T-helper 2 cell treated with Interferon-gamma antibody and Interleukin-4, amounts not matched to agents 5 μg/mL and 100 μg/mL, for 36 hours (primary cell): ENCODE data around the gene DDX42.
A peak's percentile ranks its signal among the peaks of the same experiment; 100 is the strongest.
"Not testable (repeated sequence)": the region's sequence is repeated elsewhere in the genome, so short reads cannot be mapped to it uniquely, and the experiment has no call there.

Experiments used
- DNase-seq: peaks from one replicate; pipeline ENCODE4 v3.0.0; 2021; ENCODE audit warnings: low spot score
- H3K27ac Mint-ChIP-seq: one replicate; pipeline ENCODE4 v1.8.0; 2021; ENCODE audit warnings: mild to moderate bottlenecking, mixed read lengths
- H3K27me3 Mint-ChIP-seq: one replicate; pipeline ENCODE4 v1.8.0; 2021; ENCODE audit warnings: low read depth, mixed read lengths
- H3K36me3 Mint-ChIP-seq: one replicate; pipeline ENCODE4 v1.8.0; 2021; ENCODE audit warnings: low read depth, mixed read lengths
- H3K4me1 Mint-ChIP-seq: one replicate; pipeline ENCODE4 v1.8.0; 2021; ENCODE audit warnings: low read depth, mixed read lengths
- H3K4me3 Mint-ChIP-seq: one replicate; pipeline ENCODE4 v1.8.0; 2022; ENCODE audit warnings: mild to moderate bottlenecking, moderate library complexity, mixed read lengths
- H3K9me3 Mint-ChIP-seq: one replicate; pipeline ENCODE4 v1.8.0; 2021; ENCODE audit warnings: mixed read lengths

The DDX42 gene

GRCh38 chr17:63792055-63792729, 18.2 kb downstream of the DDX42 start:
- Mint-ChIP-seq H3K4me3 (no peak overlapping the region), H3K9me3 (no peaks in the 10 kb centered on the region), H3K36me3 (peaks cover 49% of the 10 kb centered on the region), H3K4me1 (peaks cover 3% of the 10 kb centered on the region), H3K27me3 (no peaks in the 10 kb centered on the region), H3K27ac (no peak overlapping the region)
- DNase-seq, result no peak

- DNase-seq, H3K4me1 Mint-ChIP-seq, H3K4me3 Mint-ChIP-seq, H3K27me3 Mint-ChIP-seq, H3K9me3 Mint-ChIP-seq, H3K27ac Mint-ChIP-seq: not testable (repeated sequence)
- H3K36me3 Mint-ChIP-seq, result peaks cover 71% of the 10 kb centered on the region
Observed at GRCh38 chr17:63796375-63796774, 22.4 kb downstream of the DDX42 start.

GRCh38 chr17:63798572-63799106, 24.7 kb downstream of the DDX42 start:
- H3K4me1 Mint-ChIP-seq, result no peaks in the 10 kb centered on the region
- H3K27ac Mint-ChIP-seq, result no peak overlapping the region
- no peak for DNase-seq
- no peaks in the 10 kb centered on the region for H3K27me3 Mint-ChIP-seq
- no peak overlapping the region for H3K4me3 Mint-ChIP-seq
- peaks cover 66% of the 10 kb centered on the region for H3K36me3 Mint-ChIP-seq
- no peaks in the 10 kb centered on the region for H3K9me3 Mint-ChIP-seq

GRCh38 chr17:63800783-63801182, 26.8 kb downstream of the DDX42 start:
- no peak overlapping the region for H3K27ac Mint-ChIP-seq
- no peaks in the 10 kb centered on the region for H3K27me3 Mint-ChIP-seq
- no peak overlapping the region for H3K4me3 Mint-ChIP-seq
- H3K9me3 Mint-ChIP-seq, result no peaks in the 10 kb centered on the region
- peaks cover 3% of the 10 kb centered on the region for H3K4me1 Mint-ChIP-seq
- H3K36me3 Mint-ChIP-seq, result peaks cover 60% of the 10 kb centered on the region
- no peak for DNase-seq

DNA sequence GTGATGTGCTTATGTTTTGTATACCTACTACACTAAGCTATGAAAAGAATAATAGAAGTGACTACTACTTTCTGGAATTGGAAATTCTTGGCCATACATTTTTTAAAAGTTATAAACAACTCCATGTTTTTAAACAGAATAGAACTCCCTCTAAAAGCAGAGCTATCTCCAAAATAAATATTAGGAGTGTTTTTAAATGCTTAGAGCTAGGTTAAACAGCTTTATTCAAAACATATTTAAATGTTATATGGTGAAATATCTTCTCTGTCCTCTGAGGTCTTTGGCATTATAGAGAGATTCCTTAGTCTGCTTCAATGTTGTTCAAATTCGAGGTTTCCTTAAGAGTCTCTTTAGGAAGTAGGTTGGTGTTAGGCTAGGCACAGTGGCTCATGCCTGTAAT, 30.4 kb downstream of the DDX42 start:
- Mint-ChIP-seq H3K27me3 (no peaks in the 10 kb centered on the region), H3K27ac (no peak overlapping the region), H3K9me3 (no peaks in the 10 kb centered on the region), H3K36me3 (peaks cover 65% of the 10 kb centered on the region), H3K4me1 (peaks cover 4% of the 10 kb centered on the region), H3K4me3 (no peak overlapping the region)
- DNase-seq, result no peak

DNA sequence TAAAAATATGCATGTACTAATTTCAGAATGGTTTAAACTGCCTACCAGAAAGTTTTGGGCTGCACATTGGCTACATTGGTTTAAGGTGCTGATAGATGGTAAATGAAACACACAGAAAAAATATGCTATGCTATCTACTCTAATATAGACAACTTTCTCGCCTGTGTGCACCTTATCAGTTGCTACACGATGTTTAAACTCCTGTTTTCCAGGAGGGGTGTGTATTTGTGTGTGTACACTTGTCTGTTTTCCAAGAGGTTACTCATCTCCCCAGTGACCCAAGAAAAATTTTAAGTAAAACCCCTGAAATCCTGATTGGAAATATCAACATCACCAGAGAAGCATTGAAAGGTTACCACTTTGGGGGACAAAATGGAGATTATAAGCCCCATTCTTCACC, 31.6 kb downstream of the DDX42 start:
- Mint-ChIP-seq H3K9me3 (no peaks in the 10 kb centered on the region), H3K36me3 (peaks cover 62% of the 10 kb centered on the region), H3K4me3 (no peak overlapping the region), H3K27me3 (no peaks in the 10 kb centered on the region), H3K4me1 (peaks cover 4% of the 10 kb centered on the region), H3K27ac (no peak overlapping the region)
- no peak for DNase-seq

GRCh38 chr17:63809970-63810369, 36.0 kb downstream of the DDX42 start:
- H3K27ac Mint-ChIP-seq, result no peak overlapping the region
- H3K9me3 Mint-ChIP-seq, result no peaks in the 10 kb centered on the region
- peaks cover 79% of the 10 kb centered on the region for H3K36me3 Mint-ChIP-seq

GRCh38 chr17:63816123-63816522, 42.2 kb downstream of the DDX42 start:
- H3K27ac Mint-ChIP-seq, result no peak overlapping the region
- H3K9me3 Mint-ChIP-seq, result no peaks in the 10 kb centered on the region
- H3K4me3 Mint-ChIP-seq, result no peak overlapping the region
- no peak for DNase-seq
- H3K36me3 Mint-ChIP-seq, result peaks cover 84% of the 10 kb centered on the region
- no peaks in the 10 kb centered on the region for H3K27me3 Mint-ChIP-seq
- peaks cover 7% of the 10 kb centered on the region for H3K4me1 Mint-ChIP-seq

More at GRCh38 chr17:63809970-63810369, 36.0 kb downstream of the DDX42 start:
- Mint-ChIP-seq H3K27me3 (no peaks in the 10 kb centered on the region), H3K4me1 (peaks cover 2% of the 10 kb centered on the region), H3K4me3 (no peak overlapping the region)
- no peak for DNase-seq

DNA sequence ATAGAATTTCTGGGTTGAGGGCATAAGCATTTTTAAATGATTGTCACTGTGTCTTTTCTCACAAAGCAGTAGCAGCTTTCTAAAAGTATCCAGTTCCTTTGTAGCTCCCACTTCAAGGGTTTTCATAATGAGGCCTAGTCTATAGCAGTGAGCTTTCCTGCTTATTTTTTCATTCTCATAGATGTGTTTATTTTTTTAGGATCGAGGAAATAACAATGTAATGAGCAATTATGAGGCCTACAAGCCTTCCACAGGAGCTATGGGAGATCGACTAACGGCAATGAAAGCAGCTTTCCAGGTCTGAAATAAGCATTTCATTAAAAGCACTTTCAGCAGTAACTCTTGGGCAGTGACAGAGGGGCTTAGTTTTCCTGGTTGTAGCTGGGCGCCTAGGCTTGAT, 42.7 kb downstream of the DDX42 start:
- Mint-ChIP-seq H3K27me3 (no peaks in the 10 kb centered on the region), H3K27ac (no peak overlapping the region), H3K9me3 (no peaks in the 10 kb centered on the region), H3K36me3 (peaks cover 83% of the 10 kb centered on the region), H3K4me3 (no peak overlapping the region), H3K4me1 (peaks cover 9% of the 10 kb centered on the region)
- no peak for DNase-seq

DNA sequence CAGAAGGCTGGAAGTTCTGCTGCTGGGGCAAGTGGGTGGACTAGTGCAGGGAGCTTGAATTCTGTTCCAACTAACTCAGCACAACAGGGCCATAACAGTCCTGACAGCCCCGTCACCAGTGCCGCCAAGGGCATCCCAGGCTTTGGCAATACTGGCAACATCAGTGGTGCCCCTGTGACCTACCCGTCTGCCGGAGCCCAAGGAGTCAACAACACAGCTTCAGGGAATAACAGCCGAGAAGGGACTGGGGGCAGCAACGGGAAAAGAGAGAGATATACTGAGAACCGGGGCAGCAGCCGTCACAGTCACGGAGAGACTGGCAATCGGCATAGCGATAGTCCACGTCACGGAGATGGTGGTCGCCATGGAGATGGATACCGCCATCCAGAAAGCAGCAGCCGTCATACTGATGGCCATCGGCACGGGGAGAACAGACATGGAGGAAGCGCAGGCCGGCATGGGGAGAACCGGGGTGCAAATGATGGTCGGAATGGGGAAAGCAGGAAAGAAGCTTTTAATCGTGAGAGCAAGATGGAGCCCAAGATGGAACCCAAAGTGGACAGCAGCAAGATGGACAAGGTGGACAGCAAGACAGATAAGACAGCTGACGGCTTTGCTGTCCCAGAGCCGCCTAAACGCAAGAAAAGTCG, 43.9 kb downstream of the DDX42 start:
- Mint-ChIP-seq H3K27ac (no peak overlapping the region), H3K36me3 (peaks cover 83% of the 10 kb centered on the region), H3K9me3 (no peaks in the 10 kb centered on the region), H3K27me3 (no peaks in the 10 kb centered on the region), H3K4me3 (no peak overlapping the region), H3K4me1 (peaks cover 13% of the 10 kb centered on the region)
- DNase-seq, result no peak

- no peak for DNase-seq
- Mint-ChIP-seq H3K4me3 (peak overlapping the region; percentile 66), H3K9me3 (no peaks in the 10 kb centered on the region), H3K4me1 (peaks cover 23% of the 10 kb centered on the region), H3K36me3 (peaks cover 81% of the 10 kb centered on the region), H3K27ac (peak overlapping the region; percentile 70), H3K27me3 (no peaks in the 10 kb centered on the region)
Observed at GRCh38 chr17:63819131-63819530, 45.2 kb downstream of the DDX42 start.

- peak overlapping the region; percentile 66 for H3K4me3 Mint-ChIP-seq
- DNase-seq, result no peak
- H3K27ac Mint-ChIP-seq, result peak overlapping the region; percentile 70
- peaks cover 24% of the 10 kb centered on the region for H3K4me1 Mint-ChIP-seq
- peaks cover 84% of the 10 kb centered on the region for H3K36me3 Mint-ChIP-seq
- no peaks in the 10 kb centered on the region for H3K27me3 Mint-ChIP-seq
- H3K9me3 Mint-ChIP-seq, result no peaks in the 10 kb centered on the region
Observed at GRCh38 chr17:63819585-63820537, 45.9 kb downstream of the DDX42 start.

- H3K9me3 Mint-ChIP-seq, result no peaks in the 10 kb centered on the region
- H3K27me3 Mint-ChIP-seq, result no peaks in the 10 kb centered on the region
- H3K4me3 Mint-ChIP-seq, result peak overlapping the region; percentile 51
- H3K27ac Mint-ChIP-seq, result peak overlapping the region; percentile 62
- DNase-seq, result no peak
- H3K4me1 Mint-ChIP-seq, result peaks cover 33% of the 10 kb centered on the region
- H3K36me3 Mint-ChIP-seq, result peaks cover 83% of the 10 kb centered on the region
Observed at GRCh38 chr17:63820963-63821561, 47.1 kb downstream of the DDX42 start.
